22Rv1 (cell line): ENCODE measurements around the gene FHIT.

ENCODE experiments used
- H3K27ac ChIP-seq: fragments of 450-650 bp; 2 replicates; pipeline ENCODE4 v1.5.1; 2017
- ZFX ChIP-seq: fragments of 450-650 bp; IDR thresholded peaks from 2 replicates; pipeline ENCODE4 v1.6.1; 2017; ENCODE audit warnings: antibody characterized with exemption, borderline replicate concordance
- TF ChIP-seq, protein P1 (sequence below): fragments of 450-650 bp; IDR thresholded peaks from 2 replicates; pipeline ENCODE4 v1.5.1; 2017; ENCODE audit warnings: mild to moderate bottlenecking

The FHIT gene

DNA sequence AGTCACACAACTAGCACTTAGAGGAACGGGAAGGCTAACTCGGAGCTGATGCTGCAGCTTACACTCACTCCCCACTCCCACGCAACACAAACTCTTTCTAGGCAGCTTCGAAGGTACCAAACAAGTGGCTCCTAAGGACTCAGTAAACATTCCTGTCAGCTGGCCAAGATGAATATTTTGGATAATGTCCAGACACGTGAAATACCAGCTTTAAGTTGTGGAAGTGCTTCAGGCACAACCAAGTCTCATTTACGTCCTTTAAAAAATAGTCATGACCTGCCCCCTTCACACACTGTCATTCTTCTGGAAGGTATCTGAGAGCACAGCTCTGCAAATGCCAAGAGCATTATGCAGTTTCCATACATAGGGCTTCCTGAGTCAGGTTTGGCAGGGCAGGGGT is 1195.5 kb downstream of the FHIT start:
- TF ChIP-seq, protein P1, sequence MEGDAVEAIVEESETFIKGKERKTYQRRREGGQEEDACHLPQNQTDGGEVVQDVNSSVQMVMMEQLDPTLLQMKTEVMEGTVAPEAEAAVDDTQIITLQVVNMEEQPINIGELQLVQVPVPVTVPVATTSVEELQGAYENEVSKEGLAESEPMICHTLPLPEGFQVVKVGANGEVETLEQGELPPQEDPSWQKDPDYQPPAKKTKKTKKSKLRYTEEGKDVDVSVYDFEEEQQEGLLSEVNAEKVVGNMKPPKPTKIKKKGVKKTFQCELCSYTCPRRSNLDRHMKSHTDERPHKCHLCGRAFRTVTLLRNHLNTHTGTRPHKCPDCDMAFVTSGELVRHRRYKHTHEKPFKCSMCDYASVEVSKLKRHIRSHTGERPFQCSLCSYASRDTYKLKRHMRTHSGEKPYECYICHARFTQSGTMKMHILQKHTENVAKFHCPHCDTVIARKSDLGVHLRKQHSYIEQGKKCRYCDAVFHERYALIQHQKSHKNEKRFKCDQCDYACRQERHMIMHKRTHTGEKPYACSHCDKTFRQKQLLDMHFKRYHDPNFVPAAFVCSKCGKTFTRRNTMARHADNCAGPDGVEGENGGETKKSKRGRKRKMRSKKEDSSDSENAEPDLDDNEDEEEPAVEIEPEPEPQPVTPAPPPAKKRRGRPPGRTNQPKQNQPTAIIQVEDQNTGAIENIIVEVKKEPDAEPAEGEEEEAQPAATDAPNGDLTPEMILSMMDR, result no peak
- TF ChIP-seq ZFX, result no peak
- no peak overlapping the region for H3K27ac ChIP-seq

DNA sequence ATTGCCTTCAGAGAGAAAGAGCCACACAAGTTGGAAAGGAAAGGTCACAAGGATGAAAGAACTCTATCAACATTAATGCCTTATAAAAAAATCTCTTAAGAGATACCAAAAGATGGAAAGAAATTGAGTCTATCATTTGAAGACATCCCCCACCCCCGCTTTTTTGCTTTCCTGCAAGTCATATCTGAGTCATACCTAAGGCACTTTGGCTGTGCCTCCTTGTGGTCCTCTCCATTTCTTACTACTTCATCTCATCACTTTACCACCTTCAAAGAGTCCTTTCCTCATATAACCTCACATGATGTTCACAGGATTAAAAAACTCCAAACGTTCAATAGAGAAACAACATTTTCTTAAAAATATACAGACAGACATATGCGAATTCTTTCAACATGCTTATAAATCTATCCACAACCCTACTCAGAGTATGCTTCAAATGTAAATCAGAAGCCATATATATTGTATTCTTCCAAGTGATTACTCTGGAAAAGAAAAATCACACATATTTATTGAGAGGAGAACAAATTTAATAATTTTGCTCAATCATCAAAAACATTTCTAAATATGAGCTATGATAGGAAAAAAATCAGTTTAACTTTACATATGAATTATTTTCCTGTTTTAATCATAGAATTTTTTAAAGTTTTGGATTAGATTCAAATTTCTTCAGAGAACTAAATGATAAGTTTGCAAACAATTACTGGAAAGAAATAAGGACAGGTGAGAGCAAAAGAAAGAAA is 1197.6 kb downstream of the FHIT start:
- TF ChIP-seq, protein P1, result no peak
- no peak for TF ChIP-seq ZFX
- no peak overlapping the region for H3K27ac ChIP-seq

DNA sequence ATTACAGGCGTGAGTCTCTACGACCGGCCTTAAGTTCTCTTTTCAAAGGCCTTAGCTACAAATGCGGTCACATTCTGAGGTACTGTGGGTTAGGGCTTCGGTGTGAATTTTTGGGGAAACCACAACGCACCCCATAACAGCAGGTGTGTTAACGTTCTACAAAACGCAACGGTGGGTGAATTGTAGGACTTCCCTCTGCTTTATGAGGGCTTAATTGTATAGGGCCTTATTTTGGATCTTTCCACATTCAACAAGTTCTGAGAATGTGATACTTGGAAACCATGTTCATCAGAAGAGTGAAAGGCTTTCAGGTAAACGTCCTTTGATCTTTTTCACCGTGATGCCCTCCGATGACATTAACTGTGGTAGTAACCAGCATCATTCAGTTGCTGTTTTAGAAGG is 1202.8 kb downstream of the FHIT start:
- TF ChIP-seq, protein P1, result no peak
- TF ChIP-seq ZFX, result no peak
- H3K27ac ChIP-seq, result no peak overlapping the region

DNA sequence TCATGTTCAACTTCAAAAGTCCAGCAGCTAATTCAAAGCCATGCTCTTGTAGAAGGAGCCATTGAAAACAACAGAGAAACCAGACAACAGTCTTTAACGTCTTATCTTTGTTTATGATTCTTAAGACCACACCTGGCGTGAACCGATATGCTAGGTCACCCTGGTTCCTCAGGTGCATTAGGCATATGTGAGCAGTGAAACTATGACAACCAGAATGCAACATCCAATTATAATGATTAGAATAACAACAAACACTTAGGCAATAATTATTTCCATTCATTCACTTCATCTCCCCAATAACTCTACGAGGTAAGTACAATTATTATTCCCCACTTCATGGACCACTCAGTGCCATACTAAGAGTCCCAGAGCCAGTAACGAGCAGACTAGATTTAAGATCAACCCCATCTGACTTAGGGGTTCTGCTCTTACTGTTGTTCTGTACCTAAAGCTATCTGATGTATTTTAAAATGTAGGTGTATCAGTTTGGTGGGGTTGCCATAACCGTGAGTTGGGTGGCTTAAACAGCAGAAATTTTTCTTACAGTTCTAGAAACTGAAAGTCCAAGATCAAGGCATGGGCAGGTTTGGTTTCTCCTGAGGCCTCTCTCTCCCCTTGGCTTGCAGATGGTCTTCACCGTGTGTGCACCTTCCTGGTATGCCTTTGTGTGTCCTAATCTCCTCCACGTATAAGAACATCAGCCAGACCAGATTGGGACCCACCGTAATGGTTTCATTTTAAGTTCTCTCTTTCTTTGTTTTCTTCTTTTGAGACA is 1203.6 kb downstream of the FHIT start:
- H3K27ac ChIP-seq, result no peak overlapping the region
- no peak for TF ChIP-seq ZFX

DNA sequence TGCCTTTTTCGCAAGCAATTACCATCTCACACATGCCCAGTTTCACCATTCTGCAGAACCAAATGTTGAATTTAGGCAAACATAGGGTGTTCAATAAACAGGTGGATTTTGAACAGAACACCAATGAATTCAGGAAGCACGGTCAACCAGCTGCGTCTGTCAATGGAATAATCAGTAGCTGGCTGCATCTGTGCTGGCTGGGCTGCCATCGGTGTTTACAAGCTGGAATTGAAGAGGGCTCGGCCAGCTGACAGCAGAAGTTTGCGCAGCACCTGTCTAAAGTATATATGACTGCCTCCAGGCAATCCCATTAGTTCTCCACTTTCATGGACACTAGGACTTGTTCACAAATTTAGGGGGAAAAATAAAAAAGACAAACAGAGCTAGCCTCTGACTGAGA is 1205.0 kb downstream of the FHIT start:
- no peak overlapping the region for H3K27ac ChIP-seq
- TF ChIP-seq, protein P1, result no peak
- TF ChIP-seq ZFX, result no peak

DNA sequence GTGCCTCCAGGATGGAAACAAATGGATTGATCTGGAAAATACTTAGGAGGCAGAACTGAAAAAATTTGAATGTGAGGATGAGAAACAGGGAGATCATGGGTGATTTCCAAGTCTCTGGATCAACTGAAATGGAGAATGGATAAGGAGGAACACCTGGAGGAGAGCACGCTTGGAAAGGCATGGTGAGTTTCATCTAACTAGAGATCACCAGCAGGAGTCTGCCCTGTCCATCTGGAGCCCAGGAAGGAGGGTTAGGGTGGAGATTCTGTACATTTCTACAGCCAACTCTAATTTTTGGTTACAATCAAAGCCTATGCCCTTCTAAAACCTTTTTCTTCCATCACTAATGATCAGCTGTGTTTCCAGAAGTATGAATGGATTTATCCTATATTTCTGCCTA is 1205.6 kb downstream of the FHIT start:
- H3K27ac ChIP-seq, result no peak overlapping the region
- no peak for TF ChIP-seq ZFX
- TF ChIP-seq, protein P1, result no peak

DNA sequence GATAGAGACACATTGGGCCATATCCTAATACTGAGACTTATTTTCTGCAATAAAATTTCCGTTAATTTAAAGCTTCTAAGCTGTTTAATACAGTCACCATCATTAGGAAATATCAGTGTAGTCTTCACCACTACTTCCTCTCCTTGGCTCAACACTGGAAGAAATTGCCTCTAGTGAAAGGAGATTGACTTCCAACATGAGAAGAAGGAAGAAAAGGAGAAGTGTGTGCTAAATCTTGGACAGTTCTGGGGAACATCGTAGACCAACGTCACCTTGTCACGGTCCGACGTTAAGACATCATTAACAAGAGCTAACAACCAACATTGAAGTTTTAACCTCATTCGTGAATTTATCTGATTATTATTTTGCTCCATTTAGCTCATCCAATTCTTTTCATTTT is 1214.4 kb downstream of the FHIT start:
- H3K27ac ChIP-seq, result no peak overlapping the region
- TF ChIP-seq, protein P1, result no peak
- TF ChIP-seq ZFX, result no peak
